A549 (cell line): ENCODE measurements around the gene CDCA7L. TPM values are rescaled to one million over a fixed set of nuclear protein-coding genes. Genes with fewer than 3 reads are reported as not detected.

Experiments used
- ATAC-seq, 2 experiments: fragments of 200-7000 bp in 1 of 2; fragments of >200 bp in 1 of 2; cut with Nextera tagmentation in 1 of 2; cut with Tn5 transposase in 1 of 2; 3 replicates each; pipeline versions ENCODE4 v1.8.0 to v1.9.1; 2018 to 2020; ENCODE audit warnings: mild to moderate bottlenecking in 1 of 2, moderate library complexity in 1 of 2
- CTCF ChIA-PET: fragments of 300-600 bp; sonication (Branson Sonifier 250); formaldehyde crosslinking; extraction: SDS; loops from one replicate; lab custom pipeline; 2021; ENCODE audit warnings: antibody characterized with exemption, inconsistent platforms; lab: Yijun Ruan, JAX
- POLR2A ChIA-PET: fragments of 350-600 bp; formaldehyde crosslinking; extraction: SDS; loops from one replicate; lab custom pipeline; 2021; ENCODE audit warnings: antibody characterized with exemption, inconsistent platforms; lab: Yijun Ruan, JAX
- DNase-seq, 2 experiments: peaks; one replicate each; pipeline versions ENCODE4 v3.0.0 to v3.0.0-alpha.2; 2011 to 2016; ENCODE audit warnings: low read depth in 1 of 2, low spot score in 1 of 2
- FAIRE-seq: peaks from 2 replicates; lab custom pipeline; 2011; peaks lifted over from hg19 to GRCh38; lab: Jason Lieb, UNC
- H3K27ac ChIP-seq, 2 experiments: fragments of >200 bp; sonication (Bioruptor Twin); formaldehyde crosslinking; 3 replicates each; pipeline ENCODE4 v1.5.1; 2016 to 2017
- H3K4me1 ChIP-seq: fragments of >200 bp; sonication (Bioruptor Twin); formaldehyde crosslinking; 3 replicates; pipeline ENCODE4 v1.6.1; 2016
- H3K4me2 ChIP-seq: fragments of >200 bp; sonication (Bioruptor Twin); formaldehyde crosslinking; 3 replicates; pipeline ENCODE4 v1.6.1; 2016
- H3K4me3 ChIP-seq: fragments of >200 bp; sonication (Bioruptor Twin); formaldehyde crosslinking; 3 replicates; pipeline ENCODE4 v1.5.1; 2016
- H3K9me3 ChIP-seq: fragments of >200 bp; sonication (Bioruptor Twin); formaldehyde crosslinking; 3 replicates; pipeline ENCODE4 v1.6.1; 2016
- BHLHE40 ChIP-seq: IDR thresholded peaks from 2 replicates; pipeline ENCODE4 v1.6.1; 2012; ENCODE audit warnings: low read depth, low read length, inconsistent platforms
- CHD4 ChIP-seq: fragments of 200-600 bp; sonication (generic); IDR thresholded peaks from 2 replicates; pipeline ENCODE4 v1.6.1; 2016; ENCODE audit warnings: antibody characterized with exemption, mild to moderate bottlenecking, borderline replicate concordance
- EP300 ChIP-seq, 2 experiments: fragments of >200 bp; sonication (Bioruptor Twin); formaldehyde crosslinking; IDR thresholded peaks; 2 replicates in 1 of 2; 3 replicates in 1 of 2; pipeline ENCODE4 v1.6.1; 2016 to 2017
- ESRRA ChIP-seq: fragments of 150-350 bp; IDR thresholded peaks from 2 replicates; pipeline ENCODE4 v1.6.1; 2014; ENCODE audit warnings: mild to moderate bottlenecking, low read length, borderline replicate concordance
- FOSL2 ChIP-seq, 2 experiments: fragments of 450-650 bp in 1 of 2; fragments of >200 bp in 1 of 2; sonication (Bioruptor Twin) in 1 of 2; formaldehyde crosslinking; IDR thresholded peaks; 2 replicates each; pipeline versions ENCODE4 v1.5.0 to v1.6.1; 2016 to 2020; ENCODE audit warnings: mild to moderate bottlenecking in 1 of 2, moderate library complexity in 1 of 2
- FOXS1 ChIP-seq: fragments of 250-450 bp; sonication (Bioruptor Pico); IDR thresholded peaks from 2 replicates; pipeline ENCODE4 v1.5.0; 2020; ENCODE audit warnings: mild to moderate bottlenecking, moderate library complexity
- GATA3 ChIP-seq: IDR thresholded peaks from 2 replicates; pipeline ENCODE4 v1.6.1; 2012; ENCODE audit warnings: borderline replicate concordance
- HDAC2 ChIP-seq: fragments of 200-600 bp; sonication (generic); IDR thresholded peaks from 2 replicates; pipeline ENCODE4 v1.6.1; 2016
- HOXB5 ChIP-seq: fragments of 250-450 bp; sonication (Bioruptor Pico); IDR thresholded peaks from 2 replicates; pipeline ENCODE4 v1.5.0; 2020; ENCODE audit warnings: mild to moderate bottlenecking, moderate library complexity
- JUN ChIP-seq, 2 experiments: fragments of >200 bp; sonication (Bioruptor Twin); formaldehyde crosslinking; IDR thresholded peaks; 2 replicates in 1 of 2; 3 replicates in 1 of 2; pipeline ENCODE4 v1.6.1; 2016 to 2017
- KDM5A ChIP-seq: fragments of 200-600 bp; sonication (generic); IDR thresholded peaks from 2 replicates; pipeline ENCODE4 v1.6.1; 2016; ENCODE audit warnings: antibody characterized with exemption, mild to moderate bottlenecking
- MYC ChIP-seq: IDR thresholded peaks from 2 replicates; pipeline ENCODE4 v1.6.1; 2012; ENCODE audit warnings: mild to moderate bottlenecking, inconsistent platforms, low read length, improper control_type of control experiment, borderline replicate concordance
- NFE2L2 ChIP-seq: fragments of 150-350 bp; conservative IDR thresholded peaks from 2 replicates; pipeline ENCODE4 v1.6.1; 2014; ENCODE audit warnings: low read length
- PHF8 ChIP-seq: fragments of 200-600 bp; sonication (generic); IDR thresholded peaks from 2 replicates; pipeline ENCODE4 v1.6.1; 2016; ENCODE audit warnings: low read depth, mild to moderate bottlenecking, antibody characterized with exemption, moderate library complexity, borderline replicate concordance
- POLR2A ChIP-seq: IDR thresholded peaks from 2 replicates; pipeline ENCODE4 v1.6.1; 2012; ENCODE audit warnings: mild to moderate bottlenecking, low read length
- POLR2AphosphoS2 ChIP-seq: conservative IDR thresholded peaks from 2 replicates; pipeline ENCODE4 v1.6.1; 2012; ENCODE audit warnings: low read length, improper control_type of control experiment, inconsistent platforms
- RAD21 ChIP-seq, 2 experiments: fragments of >200 bp in 1 of 2; sonication (Bioruptor Twin) in 1 of 2; formaldehyde crosslinking in 1 of 2; IDR thresholded peaks in 1 of 2; conservative IDR thresholded peaks in 1 of 2; 2 replicates in 1 of 2; 3 replicates in 1 of 2; pipeline ENCODE4 v1.6.1; 2012 to 2018; ENCODE audit warnings: inconsistent platforms in 1 of 2
- RARB ChIP-seq: fragments of 250-450 bp; sonication (Bioruptor Pico); IDR thresholded peaks from 2 replicates; pipeline ENCODE4 v1.8.0; 2021; ENCODE audit warnings: mild to moderate bottlenecking, moderate library complexity
- SREBF2 ChIP-seq: fragments of 450-650 bp; IDR thresholded peaks from 2 replicates; pipeline ENCODE4 v1.6.1; 2014; ENCODE audit warnings: mild to moderate bottlenecking, moderate library complexity
- TP53 ChIP-seq: fragments of 250-450 bp; sonication (Bioruptor Pico); IDR thresholded peaks from 2 replicates; pipeline ENCODE4 v1.5.0; 2021; ENCODE audit warnings: mild to moderate bottlenecking, moderate library complexity
- ZNF302 ChIP-seq: fragments of 250-450 bp; sonication (Bioruptor Pico); IDR thresholded peaks from 2 replicates; pipeline ENCODE4 v1.9.0; 2021; ENCODE audit warnings: inconsistent platforms, mild to moderate bottlenecking, moderate library complexity
- WGBS: methylation state at CpG from one replicate; pipeline ENCODE4 v1.1.6; 2017; ENCODE audit errors: missing lambda C conversion rate; 5-methylcytosine and 5-hydroxymethylcytosine counted together
- polyA minus RNA-seq: library from RNA; depleted of rRNA, polyadenylated mRNA; stranded (reverse); fragments of >200 nt; gene quantifications from 2 replicates; pipeline ENCODE4 v1.2.3, GENCODE V29; 2011; rRNA and poly(A)+ RNA removed
- polyA plus RNA-seq, 4 experiments: library from polyadenylated mRNA; depleted of rRNA in 3 of 4; stranded (reverse); fragments of >200 nt; fragmentation: RNase III in 1 of 4; extraction: RNeasy Plus Mini Kit Qiagen cat#74134 plus additional on column Dnase treatment in 1 of 4; gene quantifications; 2 replicates in 3 of 4; 3 replicates in 1 of 4; pipeline ENCODE4 v1.2.3, GENCODE V29; 2011 to 2017
- TF ChIP-seq, protein P1 (sequence below): fragments of 450-650 bp; IDR thresholded peaks from 2 replicates; pipeline ENCODE4 v1.6.1; 2014; ENCODE audit warnings: antibody characterized with exemption
- TF ChIP-seq, protein P2 (sequence below): IDR thresholded peaks from 2 replicates; pipeline ENCODE4 v1.6.1; 2012
- TF ChIP-seq, protein P3 (sequence below): fragments of 150-350 bp; IDR thresholded peaks from 2 replicates; pipeline ENCODE4 v1.6.1; 2014; ENCODE audit warnings: low read depth, mild to moderate bottlenecking, low read length
- TF ChIP-seq, protein P4 (sequence below): IDR thresholded peaks from 2 replicates; pipeline ENCODE4 v1.6.1; 2012; ENCODE audit warnings: low read depth, borderline replicate concordance
- TF ChIP-seq, protein P5 (sequence below): fragments of 250-450 bp; sonication (Bioruptor Pico); IDR thresholded peaks from 2 replicates; pipeline ENCODE4 v1.5.0; 2020; ENCODE audit warnings: low read depth, mild to moderate bottlenecking, moderate library complexity
- TF ChIP-seq, protein P6 (sequence below): fragments of >200 bp; sonication (Bioruptor Twin); formaldehyde crosslinking; IDR thresholded peaks from 3 replicates; pipeline ENCODE4 v1.6.1; 2016
- TF ChIP-seq, protein P7 (sequence below): IDR thresholded peaks from 2 replicates; pipeline ENCODE4 v1.6.1; 2012

CDCA7L gene, protein sequence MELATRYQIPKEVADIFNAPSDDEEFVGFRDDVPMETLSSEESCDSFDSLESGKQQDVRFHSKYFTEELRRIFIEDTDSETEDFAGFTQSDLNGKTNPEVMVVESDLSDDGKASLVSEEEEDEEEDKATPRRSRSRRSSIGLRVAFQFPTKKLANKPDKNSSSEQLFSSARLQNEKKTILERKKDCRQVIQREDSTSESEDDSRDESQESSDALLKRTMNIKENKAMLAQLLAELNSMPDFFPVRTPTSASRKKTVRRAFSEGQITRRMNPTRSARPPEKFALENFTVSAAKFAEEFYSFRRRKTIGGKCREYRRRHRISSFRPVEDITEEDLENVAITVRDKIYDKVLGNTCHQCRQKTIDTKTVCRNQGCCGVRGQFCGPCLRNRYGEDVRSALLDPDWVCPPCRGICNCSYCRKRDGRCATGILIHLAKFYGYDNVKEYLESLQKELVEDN
- polyA plus RNA-seq (2011; rRNA removed) (23.3 and 27.8 TPM in 2 replicates), polyA plus RNA-seq (2017; fragmentation: RNase III; extraction: RNeasy Plus Mini Kit Qiagen cat#74134 plus additional on column Dnase treatment) (16.9 to 20.8 TPM (median 17.4 TPM) in 3 replicates), polyA minus RNA-seq (30.3 and 36.7 TPM in 2 replicates)
- polyA plus RNA-seq (2012; cell fraction: cytosol; rRNA removed): 12.1 and 12.7 TPM in 2 replicates
- 7.7 and 13.0 TPM in 2 replicates for polyA plus RNA-seq (2012; cell fraction: nucleus; rRNA removed)

DNA sequence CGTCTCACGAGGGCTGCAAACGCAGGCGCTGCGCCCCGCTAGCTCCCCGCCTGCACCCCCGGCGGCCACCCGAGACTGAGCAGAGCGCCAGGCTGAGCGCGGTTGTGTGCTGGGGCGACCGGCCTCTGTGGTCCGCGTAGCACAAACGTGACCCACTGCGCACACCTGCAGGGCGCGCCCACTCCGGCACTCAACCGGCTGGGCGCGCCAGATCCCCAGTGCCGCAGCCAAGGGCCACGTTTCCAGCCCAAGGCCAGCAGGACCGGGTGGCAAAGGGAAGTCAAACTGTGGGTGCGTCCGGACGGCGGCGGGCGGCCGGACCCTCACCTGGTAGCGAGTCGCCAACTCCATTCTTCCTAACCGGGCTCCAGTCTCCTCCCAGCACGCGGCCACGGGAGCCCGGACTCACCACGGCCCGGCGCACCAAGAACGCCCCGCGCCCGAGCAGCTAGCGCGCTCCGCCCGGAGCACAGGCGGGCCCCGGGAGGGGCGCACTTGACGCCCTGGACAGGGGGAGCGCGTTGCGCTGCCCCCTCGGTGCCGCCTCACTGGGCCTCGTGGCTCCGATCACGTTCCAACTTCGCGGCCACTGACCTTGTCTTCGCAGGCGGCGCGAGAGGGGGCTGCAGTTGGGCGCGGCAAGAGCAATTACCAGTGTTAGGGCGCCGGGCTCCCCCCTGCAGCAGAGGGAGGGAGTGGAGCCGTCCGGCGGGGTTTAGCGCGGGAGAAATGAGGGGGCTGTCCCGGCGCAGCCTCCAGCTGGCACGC is at the start of gene CDCA7L:
Gene CDCA7L, minus strand, starts transcription at position 446 of the 768 bp plus-strand sequence. Its CDS starts 95 bp downstream, at position 351.
- H3K4me3 ChIP-seq: peak within 1 kb of the TSS; percentile 56
- FAIRE-seq (no peak), DNase-seq (peak; percentile 78 to 81), ATAC-seq (peak; percentile 94 to 97)
- POLR2A ChIA-PET: interaction anchor here (0.9 to 1.2 kb wide), 4 partner anchors 138 to 519 kb away, joined by 3 to 4 read pairs (median 4); partner anchors contain the start of gene SP4
- TF ChIP-seq EP300 (IDR thresholded peaks at IDR 0.05) (no peak), HDAC2 (peak; percentile 87; the same call in 1 of the 2 replicates), JUN (IDR thresholded peaks at IDR 0.05) (peak in 1 of 2 experiments; percentile 70; a peak in 2 of 5 replicates), ZNF302 (no peak), ESRRA (no peak), CHD4 (no peak), SREBF2 (no peak), GATA3 (peak; percentile 72), POLR2AphosphoS2 (no peak), RARB (CRISPR knock-in tag) (no peak), KDM5A (no peak), FOXS1 (CRISPR knock-in tag) (no peak), RAD21 (conservative IDR thresholded peaks at IDR 0.05 in 1 of 2, IDR thresholded peaks at IDR 0.05 in 1 of 2) (0 out of 5 replicates have a peak, but pooled peaks of 1 of the 2 experiments have one; percentile 6), TP53 (no peak), PHF8 (peak; percentile 49), MYC (no peak), HOXB5 (CRISPR knock-in tag) (no peak), FOSL2 (IDR thresholded peaks at IDR 0.05) (no peak), FOSL2 (CRISPR knock-in tag; IDR thresholded peaks at IDR 0.05) (0 out of 2 replicates have a peak, but pooled peaks have one; percentile 9), NFE2L2 (no peak), POLR2A (peak; percentile 48), BHLHE40 (0 out of 2 replicates have a peak, but pooled peaks have one; percentile 55)
- TF ChIP-seq, protein P1, sequence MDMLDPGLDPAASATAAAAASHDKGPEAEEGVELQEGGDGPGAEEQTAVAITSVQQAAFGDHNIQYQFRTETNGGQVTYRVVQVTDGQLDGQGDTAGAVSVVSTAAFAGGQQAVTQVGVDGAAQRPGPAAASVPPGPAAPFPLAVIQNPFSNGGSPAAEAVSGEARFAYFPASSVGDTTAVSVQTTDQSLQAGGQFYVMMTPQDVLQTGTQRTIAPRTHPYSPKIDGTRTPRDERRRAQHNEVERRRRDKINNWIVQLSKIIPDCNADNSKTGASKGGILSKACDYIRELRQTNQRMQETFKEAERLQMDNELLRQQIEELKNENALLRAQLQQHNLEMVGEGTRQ: no peak
- TF ChIP-seq, protein P2, sequence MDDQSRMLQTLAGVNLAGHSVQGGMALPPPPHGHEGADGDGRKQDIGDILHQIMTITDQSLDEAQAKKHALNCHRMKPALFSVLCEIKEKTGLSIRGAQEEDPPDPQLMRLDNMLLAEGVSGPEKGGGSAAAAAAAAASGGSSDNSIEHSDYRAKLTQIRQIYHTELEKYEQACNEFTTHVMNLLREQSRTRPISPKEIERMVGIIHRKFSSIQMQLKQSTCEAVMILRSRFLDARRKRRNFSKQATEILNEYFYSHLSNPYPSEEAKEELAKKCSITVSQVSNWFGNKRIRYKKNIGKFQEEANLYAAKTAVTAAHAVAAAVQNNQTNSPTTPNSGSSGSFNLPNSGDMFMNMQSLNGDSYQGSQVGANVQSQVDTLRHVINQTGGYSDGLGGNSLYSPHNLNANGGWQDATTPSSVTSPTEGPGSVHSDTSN: 0 out of 2 replicates have a peak, but pooled peaks have one; percentile 18
- TF ChIP-seq, protein P3, sequence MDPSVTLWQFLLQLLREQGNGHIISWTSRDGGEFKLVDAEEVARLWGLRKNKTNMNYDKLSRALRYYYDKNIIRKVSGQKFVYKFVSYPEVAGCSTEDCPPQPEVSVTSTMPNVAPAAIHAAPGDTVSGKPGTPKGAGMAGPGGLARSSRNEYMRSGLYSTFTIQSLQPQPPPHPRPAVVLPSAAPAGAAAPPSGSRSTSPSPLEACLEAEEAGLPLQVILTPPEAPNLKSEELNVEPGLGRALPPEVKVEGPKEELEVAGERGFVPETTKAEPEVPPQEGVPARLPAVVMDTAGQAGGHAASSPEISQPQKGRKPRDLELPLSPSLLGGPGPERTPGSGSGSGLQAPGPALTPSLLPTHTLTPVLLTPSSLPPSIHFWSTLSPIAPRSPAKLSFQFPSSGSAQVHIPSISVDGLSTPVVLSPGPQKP: no peak
- TF ChIP-seq, protein P4, sequence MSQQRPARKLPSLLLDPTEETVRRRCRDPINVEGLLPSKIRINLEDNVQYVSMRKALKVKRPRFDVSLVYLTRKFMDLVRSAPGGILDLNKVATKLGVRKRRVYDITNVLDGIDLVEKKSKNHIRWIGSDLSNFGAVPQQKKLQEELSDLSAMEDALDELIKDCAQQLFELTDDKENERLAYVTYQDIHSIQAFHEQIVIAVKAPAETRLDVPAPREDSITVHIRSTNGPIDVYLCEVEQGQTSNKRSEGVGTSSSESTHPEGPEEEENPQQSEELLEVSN: peak; percentile 96
- TF ChIP-seq, protein P5, sequence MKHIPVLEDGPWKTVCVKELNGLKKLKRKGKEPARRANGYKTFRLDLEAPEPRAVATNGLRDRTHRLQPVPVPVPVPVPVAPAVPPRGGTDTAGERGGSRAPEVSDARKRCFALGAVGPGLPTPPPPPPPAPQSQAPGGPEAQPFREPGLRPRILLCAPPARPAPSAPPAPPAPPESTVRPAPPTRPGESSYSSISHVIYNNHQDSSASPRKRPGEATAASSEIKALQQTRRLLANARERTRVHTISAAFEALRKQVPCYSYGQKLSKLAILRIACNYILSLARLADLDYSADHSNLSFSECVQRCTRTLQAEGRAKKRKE: peak; percentile 32; the same call in 1 of the 2 replicates
- TF ChIP-seq, protein P6, sequence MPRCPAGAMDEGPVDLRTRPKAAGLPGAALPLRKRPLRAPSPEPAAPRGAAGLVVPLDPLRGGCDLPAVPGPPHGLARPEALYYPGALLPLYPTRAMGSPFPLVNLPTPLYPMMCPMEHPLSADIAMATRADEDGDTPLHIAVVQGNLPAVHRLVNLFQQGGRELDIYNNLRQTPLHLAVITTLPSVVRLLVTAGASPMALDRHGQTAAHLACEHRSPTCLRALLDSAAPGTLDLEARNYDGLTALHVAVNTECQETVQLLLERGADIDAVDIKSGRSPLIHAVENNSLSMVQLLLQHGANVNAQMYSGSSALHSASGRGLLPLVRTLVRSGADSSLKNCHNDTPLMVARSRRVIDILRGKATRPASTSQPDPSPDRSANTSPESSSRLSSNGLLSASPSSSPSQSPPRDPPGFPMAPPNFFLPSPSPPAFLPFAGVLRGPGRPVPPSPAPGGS: no peak
- TF ChIP-seq, protein P7, sequence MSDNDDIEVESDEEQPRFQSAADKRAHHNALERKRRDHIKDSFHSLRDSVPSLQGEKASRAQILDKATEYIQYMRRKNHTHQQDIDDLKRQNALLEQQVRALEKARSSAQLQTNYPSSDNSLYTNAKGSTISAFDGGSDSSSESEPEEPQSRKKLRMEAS: peak; percentile 76
- H3K9me3 ChIP-seq: no peaks in the 10 kb centered on the region
- peak within 1 kb of the TSS; percentile 85 for H3K4me2 ChIP-seq
- H3K27ac ChIP-seq: peak within 1 kb of the TSS; percentile 73 to 92
- H3K4me1 ChIP-seq: peaks cover 4% of the 10 kb centered on the region; the same call in 2 of the 3 replicates
- WGBS: 3% methylated on average over 23 of the region's 83 CpGs
- CTCF ChIA-PET: interaction anchor here (0.6 to 1.1 kb wide), 5 partner anchors 9 to 311 kb away, joined by 3 read pairs; no protein-coding TSS in a partner anchor
